ENCODE measurements around the gene CDK11A. TPM values are rescaled to one million over a fixed set of nuclear protein-coding genes. Genes with fewer than 3 reads are reported as not detected.

CDK11A gene
- total and polyA plus RNA-seq, 2 donors (not counting 3 experiments of a cell fraction or from before 2014, with no cell fraction given), result 30.7 to 50.4 TPM

DNA sequence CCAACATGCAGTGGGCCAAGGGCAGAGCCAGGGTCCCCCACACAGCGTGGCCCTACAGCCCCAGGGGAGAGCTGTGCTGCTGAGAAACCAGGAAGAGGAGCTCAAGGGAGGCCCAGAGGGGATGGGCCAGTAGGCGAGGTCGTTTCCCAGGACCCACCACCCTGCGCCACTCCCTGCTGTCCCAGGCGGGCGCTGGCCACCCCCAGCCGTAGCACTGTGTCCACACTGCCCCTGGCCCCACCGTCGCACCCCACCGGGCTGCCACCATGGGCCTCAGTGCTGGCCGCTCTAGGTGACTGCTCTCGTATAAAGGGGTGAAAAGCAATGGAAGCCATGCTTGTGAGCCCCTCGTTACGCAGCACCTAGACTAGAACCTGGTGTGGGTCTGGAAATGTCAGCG, 31.7 kb upstream of the CDK11A start:
- no peaks in the 10 kb centered on the region for H4K20me1 ChIP-seq (replicated peaks; ENCODE audit: control insufficient read depth, extremely low read depth, insufficient read depth, low read length)
- intact Hi-C loops (cut with micrococcal nuclease), result no loop called here
- H3K4me3 ChIP-seq (replicated peaks in 1 of 3; ENCODE audit: insufficient read depth in 1 of 3, low read depth in 1 of 3, low read length in 3 of 3), result no peak overlapping the region
- ChIA-PET POLR2A (no interaction called here), CTCF (interaction anchor here (1.0 to 1.1 kb wide), 2 partner anchors 11 to 150 kb away, joined by 3 to 4 read pairs; no protein-coding TSS in a partner anchor)
- H3K9me3 ChIP-seq (replicated peaks; ENCODE audit: control insufficient read depth, insufficient read depth, low read length), result no peaks in the 10 kb centered on the region
- H3K27ac ChIP-seq (ENCODE audit: insufficient read depth, low read depth, low read length), result no peak overlapping the region
- H3K4me1 ChIP-seq (ENCODE audit: control insufficient read depth, extremely low read depth, insufficient read depth, low read length), result no peaks in the 10 kb centered on the region
- dilution Hi-C loops (cut with MboI; ENCODE audit: extremely low pct_ligation_motif_present, low sequenced_read_pairs), result no loop called here
- TF ChIP-seq JUN (IDR thresholded peaks at IDR 0.05; ENCODE audit: borderline replicate concordance, insufficient read depth, insufficient read length, low read depth), result no peak
- no peak for TF ChIP-seq GATA2 (IDR thresholded peaks at IDR 0.05; ENCODE audit: insufficient read depth, insufficient read length, low read depth, low read length)
- TF ChIP-seq MYC (IDR thresholded peaks at IDR 0.05; ENCODE audit: low read depth, low read length), result no peak
- TF ChIP-seq, protein P1, sequence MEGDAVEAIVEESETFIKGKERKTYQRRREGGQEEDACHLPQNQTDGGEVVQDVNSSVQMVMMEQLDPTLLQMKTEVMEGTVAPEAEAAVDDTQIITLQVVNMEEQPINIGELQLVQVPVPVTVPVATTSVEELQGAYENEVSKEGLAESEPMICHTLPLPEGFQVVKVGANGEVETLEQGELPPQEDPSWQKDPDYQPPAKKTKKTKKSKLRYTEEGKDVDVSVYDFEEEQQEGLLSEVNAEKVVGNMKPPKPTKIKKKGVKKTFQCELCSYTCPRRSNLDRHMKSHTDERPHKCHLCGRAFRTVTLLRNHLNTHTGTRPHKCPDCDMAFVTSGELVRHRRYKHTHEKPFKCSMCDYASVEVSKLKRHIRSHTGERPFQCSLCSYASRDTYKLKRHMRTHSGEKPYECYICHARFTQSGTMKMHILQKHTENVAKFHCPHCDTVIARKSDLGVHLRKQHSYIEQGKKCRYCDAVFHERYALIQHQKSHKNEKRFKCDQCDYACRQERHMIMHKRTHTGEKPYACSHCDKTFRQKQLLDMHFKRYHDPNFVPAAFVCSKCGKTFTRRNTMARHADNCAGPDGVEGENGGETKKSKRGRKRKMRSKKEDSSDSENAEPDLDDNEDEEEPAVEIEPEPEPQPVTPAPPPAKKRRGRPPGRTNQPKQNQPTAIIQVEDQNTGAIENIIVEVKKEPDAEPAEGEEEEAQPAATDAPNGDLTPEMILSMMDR (IDR thresholded peaks at IDR 0.05; ENCODE audit: extremely low read depth in 1 of 2, insufficient read depth in 1 of 2, low read depth in 1 of 2, low read length in 2 of 2), result no peak
- TF ChIP-seq FOS (IDR thresholded peaks at IDR 0.05; ENCODE audit: borderline replicate concordance, insufficient read depth, low read length), result no peak
- TF ChIP-seq EZH2 (IDR thresholded peaks at IDR 0.05; ENCODE audit: borderline replicate concordance, low read depth, low read length, severe bottlenecking), result no peak
- TF ChIP-seq, protein P2, sequence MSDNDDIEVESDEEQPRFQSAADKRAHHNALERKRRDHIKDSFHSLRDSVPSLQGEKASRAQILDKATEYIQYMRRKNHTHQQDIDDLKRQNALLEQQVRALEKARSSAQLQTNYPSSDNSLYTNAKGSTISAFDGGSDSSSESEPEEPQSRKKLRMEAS (IDR thresholded peaks at IDR 0.05; ENCODE audit: insufficient read depth, insufficient read length), result no peak
- TF ChIP-seq POLR2AphosphoS5 (IDR thresholded peaks at IDR 0.05; ENCODE audit: insufficient read depth, low read depth, low read length), result no peak
- no peak for TF ChIP-seq POLR2A (IDR thresholded peaks at IDR 0.05; ENCODE audit: low read depth, low read length)
- FAIRE-seq (no peak), DNase-seq (ENCODE audit: low read depth, low spot score) (no peak)
- no peak overlapping the region for H3K4me2 ChIP-seq (ENCODE audit: insufficient read depth, low read length)
- peaks cover 8% of the 10 kb centered on the region for H3K79me2 ChIP-seq (ENCODE audit: control insufficient read depth, insufficient read depth, low read length)
- no peaks in the 10 kb centered on the region for H3K9me1 ChIP-seq (replicated peaks; ENCODE audit: control insufficient read depth, extremely low read depth, insufficient read depth, low read length)
- H3K27me3 ChIP-seq (ENCODE audit: control insufficient read depth in 2 of 2, insufficient read depth in 2 of 2, low read length in 2 of 2), result no peaks in the 10 kb centered on the region
- peaks cover 4 to 41% of the 10 kb centered on the region in 2 experiments for H3K36me3 ChIP-seq (ENCODE audit: control insufficient read depth in 2 of 2, extremely low read depth in 1 of 2, insufficient read depth in 2 of 2, low read length in 2 of 2)
- H3K9ac ChIP-seq (replicated peaks; ENCODE audit: extremely low read depth, insufficient read depth, low read length), result no peak overlapping the region
- no peak overlapping the region for H2AFZ ChIP-seq (ENCODE audit: low read depth, low read length)
- BruUV-seq (replicated peaks), result no TSS peak

Data from endothelial cell of umbilical vein (primary cell).